DOHH2 (cell line): Measurements from ENCODE around the gene FAM124B.

Experiments used
- EZH2phosphoT487 ChIP-seq: fragments of 200-600 bp; sonication (generic); IDR thresholded peaks from 2 replicates; pipeline ENCODE4 v1.6.1; 2017; ENCODE audit warnings: borderline replicate concordance, mild to moderate bottlenecking, antibody characterized with exemption, low read length, moderate library complexity, mixed read lengths
- TF ChIP-seq, protein P1 (sequence below): fragments of 200-600 bp; sonication (generic); IDR thresholded peaks from one replicate; pipeline ENCODE4 v1.5.1; 2014; ENCODE audit warnings: antibody characterized with exemption, mild to moderate bottlenecking, low read depth, low read length; ENCODE audit not compliant: poor library complexity, severe bottlenecking

- TF ChIP-seq, protein P1, sequence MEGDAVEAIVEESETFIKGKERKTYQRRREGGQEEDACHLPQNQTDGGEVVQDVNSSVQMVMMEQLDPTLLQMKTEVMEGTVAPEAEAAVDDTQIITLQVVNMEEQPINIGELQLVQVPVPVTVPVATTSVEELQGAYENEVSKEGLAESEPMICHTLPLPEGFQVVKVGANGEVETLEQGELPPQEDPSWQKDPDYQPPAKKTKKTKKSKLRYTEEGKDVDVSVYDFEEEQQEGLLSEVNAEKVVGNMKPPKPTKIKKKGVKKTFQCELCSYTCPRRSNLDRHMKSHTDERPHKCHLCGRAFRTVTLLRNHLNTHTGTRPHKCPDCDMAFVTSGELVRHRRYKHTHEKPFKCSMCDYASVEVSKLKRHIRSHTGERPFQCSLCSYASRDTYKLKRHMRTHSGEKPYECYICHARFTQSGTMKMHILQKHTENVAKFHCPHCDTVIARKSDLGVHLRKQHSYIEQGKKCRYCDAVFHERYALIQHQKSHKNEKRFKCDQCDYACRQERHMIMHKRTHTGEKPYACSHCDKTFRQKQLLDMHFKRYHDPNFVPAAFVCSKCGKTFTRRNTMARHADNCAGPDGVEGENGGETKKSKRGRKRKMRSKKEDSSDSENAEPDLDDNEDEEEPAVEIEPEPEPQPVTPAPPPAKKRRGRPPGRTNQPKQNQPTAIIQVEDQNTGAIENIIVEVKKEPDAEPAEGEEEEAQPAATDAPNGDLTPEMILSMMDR, result no peak
- TF ChIP-seq EZH2phosphoT487, result no peak
Measured at GRCh38 chr2:224444021-224444420, 42.1 kb upstream of the FAM124B start.
